Measurements from ENCODE around the gene TSSC4. TPM values are rescaled to one million over a fixed set of nuclear protein-coding genes. Genes with fewer than 3 reads are reported as not detected.
A peak's percentile ranks its signal among the peaks of the same experiment; 100 is the strongest.

TSSC4 gene
- total RNA-seq, 6 experiments from 2014 or later: 47.4 to 74.7 (median 62.8) TPM

GRCh38 chr11:2396471-2396870 lies 4.1 kb upstream of the TSSC4 start:
- no peak overlapping the region for H3K27ac Mint-ChIP-seq
- H3K4me1 Mint-ChIP-seq (ENCODE audit: low read depth): peaks cover 11% of the 10 kb centered on the region
- peaks cover 16% of the 10 kb centered on the region for H3K36me3 Mint-ChIP-seq (ENCODE audit: low read depth)
- TF ChIP-seq CTCF (IDR thresholded peaks at IDR 0.05): no peak
- H3K9me3 Mint-ChIP-seq: no peaks in the 10 kb centered on the region
- H3K27me3 Mint-ChIP-seq (ENCODE audit: insufficient read depth): peaks cover 3% of the 10 kb centered on the region
- no peak overlapping the region for H3K4me3 Mint-ChIP-seq
- no peak for DNase-seq

- Mint-ChIP-seq H3K27ac (no peak overlapping the region), H3K36me3 (ENCODE audit: low read depth) (peaks cover 18% of the 10 kb centered on the region), H3K4me3 (no peak overlapping the region), H3K27me3 (ENCODE audit: insufficient read depth) (peaks cover 8% of the 10 kb centered on the region), H3K9me3 (no peaks in the 10 kb centered on the region), H3K4me1 (ENCODE audit: low read depth) (peaks cover 14% of the 10 kb centered on the region)
- TF ChIP-seq CTCF (IDR thresholded peaks at IDR 0.05): no peak
- DNase-seq: no peak
Observed at GRCh38 chr11:2397005-2397404, 3.5 kb upstream of the TSSC4 start.

GRCh38 chr11:2398664-2399355 lies 1.7 kb upstream of the TSSC4 start:
- Mint-ChIP-seq H3K27me3 (ENCODE audit: insufficient read depth) (peaks cover 8% of the 10 kb centered on the region), H3K4me1 (ENCODE audit: low read depth) (peaks cover 21% of the 10 kb centered on the region), H3K27ac (peak overlapping the region; percentile 92), H3K36me3 (ENCODE audit: low read depth) (peaks cover 18% of the 10 kb centered on the region), H3K4me3 (peak overlapping the region; percentile 92), H3K9me3 (no peaks in the 10 kb centered on the region)
- no peak for DNase-seq
- TF ChIP-seq CTCF (IDR thresholded peaks at IDR 0.05): no peak

GRCh38 chr11:2399488-2400068 lies 972 bp upstream of the TSSC4 start:
- Mint-ChIP-seq H3K9me3 (no peaks in the 10 kb centered on the region), H3K27ac (peak overlapping the region; percentile 92), H3K4me1 (ENCODE audit: low read depth) (peaks cover 21% of the 10 kb centered on the region), H3K36me3 (ENCODE audit: low read depth) (peaks cover 18% of the 10 kb centered on the region), H3K27me3 (ENCODE audit: insufficient read depth) (peaks cover 12% of the 10 kb centered on the region), H3K4me3 (peak overlapping the region; percentile 92)
- TF ChIP-seq CTCF (IDR thresholded peaks at IDR 0.05): no peak
- DNase-seq: no peak

- DNase-seq: no peak
- peaks cover 20% of the 10 kb centered on the region for H3K27me3 Mint-ChIP-seq (ENCODE audit: insufficient read depth)
- no peak for TF ChIP-seq CTCF (IDR thresholded peaks at IDR 0.05)
- no peaks in the 10 kb centered on the region for H3K9me3 Mint-ChIP-seq
- H3K36me3 Mint-ChIP-seq (ENCODE audit: low read depth): peaks cover 18% of the 10 kb centered on the region
- peaks cover 21% of the 10 kb centered on the region for H3K4me1 Mint-ChIP-seq (ENCODE audit: low read depth)
- peak overlapping the region; percentile 92 for H3K27ac Mint-ChIP-seq
- H3K4me3 Mint-ChIP-seq: peak overlapping the region; percentile 92
Observed at GRCh38 chr11:2400762-2401435, 349 bp downstream of the TSSC4 start.
